Neural cell (in vitro differentiated cells): ENCODE data around the gene TSC1. TPM values are rescaled to one million over a fixed set of nuclear protein-coding genes. Genes with fewer than 3 reads are reported as not detected.

Experiments
- H2AFZ ChIP-seq: fragments of 200-600, 300-800 bp; sonication (generic), shearing (Covaris generic); 2 replicates; pipeline ENCODE4 v1.6.0; 2014; ENCODE audit warnings: low read depth, mild to moderate bottlenecking, antibody characterized with exemption, low read length, moderate library complexity
- H3F3A ChIP-seq: fragments of 200-600 bp; shearing (Covaris generic); 2 replicates; pipeline ENCODE4 v1.6.1; 2016; ENCODE audit warnings: mild to moderate bottlenecking, moderate library complexity, mixed read lengths, antibody characterized with exemption, low read length; ENCODE audit not compliant: insufficient read depth, poor library complexity, severe bottlenecking
- H3K27ac ChIP-seq: fragments of 200-600, 300-800 bp; sonication (generic), shearing (Covaris generic); 2 replicates; pipeline ENCODE4 v1.5.1; 2014; ENCODE audit warnings: mild to moderate bottlenecking, low read length, moderate library complexity
- H3K27me3 ChIP-seq: fragments of 300-800, 200-600 bp; sonication (generic), shearing (Covaris generic); 2 replicates; pipeline ENCODE4 v1.6.0; 2014; ENCODE audit warnings: mild to moderate bottlenecking, low read depth, low read length, moderate library complexity; ENCODE audit not compliant: insufficient read depth
- H3K36me3 ChIP-seq: fragments of 300-800, 200-600 bp; sonication (generic), shearing (Covaris generic); 2 replicates; pipeline ENCODE4 v1.5.1; 2014; ENCODE audit warnings: mild to moderate bottlenecking, antibody characterized with exemption, low read length, moderate library complexity; ENCODE audit not compliant: insufficient read depth
- H3K4me2 ChIP-seq: fragments of 300-800, 200-600 bp; sonication (generic), shearing (Covaris generic); 2 replicates; pipeline ENCODE4 v1.6.0; 2014; ENCODE audit warnings: mild to moderate bottlenecking, low read length
- H3K4me3 ChIP-seq: fragments of 300-800, 200-600 bp; sonication (generic), shearing (Covaris generic); 2 replicates; pipeline ENCODE4 v1.5.1; 2014; ENCODE audit warnings: mild to moderate bottlenecking, low read length, moderate library complexity
- H3K79me2 ChIP-seq: fragments of 200-600 bp; shearing (Covaris generic); replicated peaks from 2 replicates; pipeline ENCODE4 v1.6.0; 2014; ENCODE audit warnings: mild to moderate bottlenecking, low read length, moderate library complexity; ENCODE audit not compliant: insufficient read depth
- H3K9ac ChIP-seq: fragments of 300-800, 200-600 bp; sonication (generic), shearing (Covaris generic); 2 replicates; pipeline ENCODE4 v1.6.1; 2016; ENCODE audit warnings: mild to moderate bottlenecking, low read length, mixed read lengths
- H3K9me2 ChIP-seq: fragments of 200-600 bp; shearing (Covaris generic); 2 replicates; pipeline ENCODE4 v1.6.1; 2016; ENCODE audit warnings: mild to moderate bottlenecking, low read length, mixed read lengths; ENCODE audit not compliant: insufficient read depth
- H3K9me3 ChIP-seq: fragments of 200-600, 300-800 bp; sonication (generic), shearing (Covaris generic); 2 replicates; pipeline ENCODE4 v1.6.1; 2016; ENCODE audit warnings: mild to moderate bottlenecking, mixed run types, low read length, moderate library complexity, mixed read lengths
- H4K20me1 ChIP-seq: fragments of 200-600 bp; shearing (Covaris generic); 2 replicates; pipeline ENCODE4 v1.6.1; 2016; ENCODE audit warnings: mild to moderate bottlenecking, mixed run types; ENCODE audit not compliant: insufficient read depth
- EP300 ChIP-seq: fragments of 450-650 bp; conservative IDR thresholded peaks from 2 replicates; pipeline ENCODE4 v1.6.1; 2014; ENCODE audit warnings: antibody characterized with exemption, mild to moderate bottlenecking, moderate library complexity; ENCODE audit not compliant: poor library complexity, severe bottlenecking
- EZH2 ChIP-seq: fragments of 200-600, 300-800 bp; shearing (Covaris generic), sonication (generic); IDR thresholded peaks from 2 replicates; pipeline ENCODE4 v1.6.1; 2014; ENCODE audit warnings: antibody characterized with exemption, low read length, borderline replicate concordance, mild to moderate bottlenecking; ENCODE audit not compliant: insufficient read depth, poor library complexity, severe bottlenecking
- MXI1 ChIP-seq: fragments of 450-650 bp; conservative IDR thresholded peaks from 2 replicates; pipeline ENCODE4 v1.6.1; 2014; ENCODE audit warnings: antibody characterized with exemption, mild to moderate bottlenecking; ENCODE audit not compliant: poor library complexity, severe bottlenecking
- POLR2AphosphoS5 ChIP-seq: IDR thresholded peaks from 2 replicates; pipeline ENCODE4 v1.6.1; 2012
- RAD21 ChIP-seq: fragments of 450-650 bp; conservative IDR thresholded peaks from 2 replicates; pipeline ENCODE4 v1.6.1; 2014; ENCODE audit warnings: antibody characterized with exemption, mild to moderate bottlenecking, moderate library complexity
- SMC3 ChIP-seq: fragments of 450-650 bp; conservative IDR thresholded peaks from 2 replicates; pipeline ENCODE4 v1.6.1; 2014; ENCODE audit warnings: antibody characterized with exemption, mild to moderate bottlenecking, moderate library complexity; ENCODE audit not compliant: poor library complexity
- TAF1 ChIP-seq: IDR thresholded peaks from 2 replicates; pipeline ENCODE4 v1.6.1; 2012; ENCODE audit warnings: low read depth
- polyA plus RNA-seq: library from polyadenylated mRNA; depleted of rRNA; stranded (reverse); fragments of >200 nt; gene quantifications from 2 replicates; pipeline ENCODE4 v1.2.3, GENCODE V29; 2014
- TF ChIP-seq, protein P1 (sequence below): fragments of 450-650 bp; IDR thresholded peaks from 2 replicates; pipeline ENCODE4 v1.5.1; 2014; ENCODE audit warnings: antibody characterized with exemption, mild to moderate bottlenecking, moderate library complexity; ENCODE audit not compliant: poor library complexity, severe bottlenecking
- TF ChIP-seq, protein P2 (sequence below): IDR thresholded peaks from 2 replicates; pipeline ENCODE4 v1.6.1; 2012; ENCODE audit warnings: borderline replicate concordance

The TSC1 gene
- polyA plus RNA-seq, 1 donor from 2014 or later = 47.1 TPM

DNA sequence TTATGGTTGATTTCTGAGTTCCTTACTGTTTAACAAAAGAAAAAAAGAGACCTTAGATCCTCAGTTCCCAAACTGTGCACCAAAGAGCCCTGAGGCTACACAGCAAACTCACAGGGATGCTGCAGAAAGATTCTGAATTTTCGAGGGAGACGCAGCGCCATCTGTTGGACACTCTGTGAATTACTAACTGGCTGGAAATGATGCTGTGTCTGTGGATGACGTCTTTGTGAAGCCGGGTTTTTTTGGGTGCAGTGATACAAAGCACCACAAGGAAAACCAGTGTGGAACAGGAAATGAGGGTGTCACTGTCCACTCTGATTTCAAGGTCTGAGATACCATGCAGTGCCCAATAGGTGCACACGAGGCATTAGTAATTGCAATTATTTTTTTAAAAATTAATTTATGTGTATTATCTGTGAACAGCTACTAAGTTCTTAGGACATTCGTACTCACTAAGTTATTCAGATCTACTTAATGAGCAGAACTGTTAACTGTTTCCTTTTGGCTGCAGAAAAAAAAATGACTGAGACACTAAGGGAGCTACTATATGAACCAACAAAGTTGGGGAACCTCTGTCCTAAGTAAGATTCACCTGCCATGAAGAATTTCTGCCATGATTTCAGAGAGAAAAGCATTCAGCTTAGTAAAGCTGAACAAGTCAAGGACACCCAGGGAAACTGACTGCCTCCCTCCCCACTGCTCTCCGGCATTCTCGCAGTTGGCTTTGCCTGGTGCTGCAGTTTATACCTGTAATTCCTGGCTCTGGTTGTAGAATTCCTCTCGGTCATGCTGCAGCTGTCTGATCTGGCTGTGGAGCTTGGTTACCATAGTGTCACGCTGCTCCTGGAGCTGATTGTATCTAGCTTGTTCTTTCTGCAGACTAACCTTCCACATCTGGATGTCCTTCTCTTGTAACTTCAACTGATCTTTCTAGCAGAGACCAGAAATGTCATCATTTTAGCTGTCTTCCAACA, 42.3 kb downstream of the TSC1 start:
- no peaks in the 10 kb centered on the region for H4K20me1 ChIP-seq
- no peaks in the 10 kb centered on the region for H3K79me2 ChIP-seq
- H3K9me3 ChIP-seq = no peaks in the 10 kb centered on the region
- no peak overlapping the region for H3K4me2 ChIP-seq
- no peaks in the 10 kb centered on the region for H3K36me3 ChIP-seq
- no peak overlapping the region for H3K4me3 ChIP-seq
- no peaks in the 10 kb centered on the region for H3K27me3 ChIP-seq
- H2AFZ ChIP-seq = no peak overlapping the region
- no peaks in the 10 kb centered on the region for H3F3A ChIP-seq
- no peak overlapping the region for H3K9ac ChIP-seq
- no peak overlapping the region for H3K27ac ChIP-seq
- TF ChIP-seq, protein P1, sequence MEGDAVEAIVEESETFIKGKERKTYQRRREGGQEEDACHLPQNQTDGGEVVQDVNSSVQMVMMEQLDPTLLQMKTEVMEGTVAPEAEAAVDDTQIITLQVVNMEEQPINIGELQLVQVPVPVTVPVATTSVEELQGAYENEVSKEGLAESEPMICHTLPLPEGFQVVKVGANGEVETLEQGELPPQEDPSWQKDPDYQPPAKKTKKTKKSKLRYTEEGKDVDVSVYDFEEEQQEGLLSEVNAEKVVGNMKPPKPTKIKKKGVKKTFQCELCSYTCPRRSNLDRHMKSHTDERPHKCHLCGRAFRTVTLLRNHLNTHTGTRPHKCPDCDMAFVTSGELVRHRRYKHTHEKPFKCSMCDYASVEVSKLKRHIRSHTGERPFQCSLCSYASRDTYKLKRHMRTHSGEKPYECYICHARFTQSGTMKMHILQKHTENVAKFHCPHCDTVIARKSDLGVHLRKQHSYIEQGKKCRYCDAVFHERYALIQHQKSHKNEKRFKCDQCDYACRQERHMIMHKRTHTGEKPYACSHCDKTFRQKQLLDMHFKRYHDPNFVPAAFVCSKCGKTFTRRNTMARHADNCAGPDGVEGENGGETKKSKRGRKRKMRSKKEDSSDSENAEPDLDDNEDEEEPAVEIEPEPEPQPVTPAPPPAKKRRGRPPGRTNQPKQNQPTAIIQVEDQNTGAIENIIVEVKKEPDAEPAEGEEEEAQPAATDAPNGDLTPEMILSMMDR = peak; percentile 92
- TF ChIP-seq SMC3 (peak; percentile 79), RAD21 (peak; percentile 73)
- TF ChIP-seq, protein P2, sequence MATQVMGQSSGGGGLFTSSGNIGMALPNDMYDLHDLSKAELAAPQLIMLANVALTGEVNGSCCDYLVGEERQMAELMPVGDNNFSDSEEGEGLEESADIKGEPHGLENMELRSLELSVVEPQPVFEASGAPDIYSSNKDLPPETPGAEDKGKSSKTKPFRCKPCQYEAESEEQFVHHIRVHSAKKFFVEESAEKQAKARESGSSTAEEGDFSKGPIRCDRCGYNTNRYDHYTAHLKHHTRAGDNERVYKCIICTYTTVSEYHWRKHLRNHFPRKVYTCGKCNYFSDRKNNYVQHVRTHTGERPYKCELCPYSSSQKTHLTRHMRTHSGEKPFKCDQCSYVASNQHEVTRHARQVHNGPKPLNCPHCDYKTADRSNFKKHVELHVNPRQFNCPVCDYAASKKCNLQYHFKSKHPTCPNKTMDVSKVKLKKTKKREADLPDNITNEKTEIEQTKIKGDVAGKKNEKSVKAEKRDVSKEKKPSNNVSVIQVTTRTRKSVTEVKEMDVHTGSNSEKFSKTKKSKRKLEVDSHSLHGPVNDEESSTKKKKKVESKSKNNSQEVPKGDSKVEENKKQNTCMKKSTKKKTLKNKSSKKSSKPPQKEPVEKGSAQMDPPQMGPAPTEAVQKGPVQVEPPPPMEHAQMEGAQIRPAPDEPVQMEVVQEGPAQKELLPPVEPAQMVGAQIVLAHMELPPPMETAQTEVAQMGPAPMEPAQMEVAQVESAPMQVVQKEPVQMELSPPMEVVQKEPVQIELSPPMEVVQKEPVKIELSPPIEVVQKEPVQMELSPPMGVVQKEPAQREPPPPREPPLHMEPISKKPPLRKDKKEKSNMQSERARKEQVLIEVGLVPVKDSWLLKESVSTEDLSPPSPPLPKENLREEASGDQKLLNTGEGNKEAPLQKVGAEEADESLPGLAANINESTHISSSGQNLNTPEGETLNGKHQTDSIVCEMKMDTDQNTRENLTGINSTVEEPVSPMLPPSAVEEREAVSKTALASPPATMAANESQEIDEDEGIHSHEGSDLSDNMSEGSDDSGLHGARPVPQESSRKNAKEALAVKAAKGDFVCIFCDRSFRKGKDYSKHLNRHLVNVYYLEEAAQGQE = no peak
- no peaks in the 10 kb centered on the region for H3K9me2 ChIP-seq

DNA sequence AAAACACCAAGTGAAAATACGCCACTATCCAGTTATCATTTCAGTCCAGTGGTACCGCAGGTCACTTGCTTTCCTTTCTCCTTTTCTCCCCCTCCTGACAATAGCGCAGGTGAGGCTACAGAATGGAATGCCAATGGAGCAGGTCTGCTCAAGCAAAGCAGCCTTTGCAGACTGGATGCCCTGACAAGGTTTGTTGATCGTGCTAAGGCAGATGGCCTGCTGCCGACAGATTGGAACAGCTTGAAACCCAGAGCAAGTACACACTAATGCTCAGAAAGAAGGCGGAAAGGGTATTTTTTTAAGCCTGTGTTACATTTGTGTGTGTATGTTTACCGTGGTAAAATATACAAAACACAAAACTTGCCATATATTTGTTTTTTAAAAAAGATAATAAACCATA, 46.4 kb downstream of the TSC1 start:
- Histone ChIP-seq H3K9ac (no peak overlapping the region), H3K9me3 (no peaks in the 10 kb centered on the region), H3K9me2 (no peaks in the 10 kb centered on the region), H4K20me1 (no peaks in the 10 kb centered on the region), H3K27ac (no peak overlapping the region), H3F3A (no peaks in the 10 kb centered on the region), H3K36me3 (no peaks in the 10 kb centered on the region), H3K4me2 (no peak overlapping the region), H3K79me2 (no peaks in the 10 kb centered on the region), H2AFZ (no peak overlapping the region), H3K4me3 (no peak overlapping the region), H3K27me3 (no peaks in the 10 kb centered on the region)
- TF ChIP-seq MXI1 (no peak), EZH2 (no peak), EP300 (no peak), POLR2AphosphoS5 (no peak), SMC3 (no peak), TAF1 (no peak), RAD21 (no peak)
- TF ChIP-seq, protein P1 = no peak
- TF ChIP-seq, protein P2 = no peak
